IPS-18a (cell line): Measurements from ENCODE around the gene FBL.
A peak's percentile ranks its signal among the peaks of the same experiment; 100 is the strongest.
"Not testable (repeated sequence)": the region's sequence is repeated elsewhere in the genome, so short reads cannot be mapped to it uniquely, and the experiment has no call there.

Experiments used
- H3K27ac ChIP-seq: one replicate; pipeline ENCODE4 v1.5.1; 2013; ENCODE audit warnings: low read length
- H3K27me3 ChIP-seq: one replicate; pipeline ENCODE4 v1.6.1; 2013; ENCODE audit warnings: mild to moderate bottlenecking, low read length; ENCODE audit not compliant: control insufficient read depth, insufficient read depth
- H3K36me3 ChIP-seq: one replicate; pipeline ENCODE4 v1.6.1; 2013; ENCODE audit warnings: low read depth, low read length; ENCODE audit not compliant: control insufficient read depth
- H3K4me1 ChIP-seq: one replicate; pipeline ENCODE4 v1.6.1; 2013; ENCODE audit warnings: low read depth, low read length; ENCODE audit not compliant: control insufficient read depth
- H3K4me3 ChIP-seq: one replicate; pipeline ENCODE4 v1.5.1; 2013; ENCODE audit warnings: low read length
- H3K9ac ChIP-seq: one replicate; pipeline ENCODE4 v1.6.1; 2013; ENCODE audit warnings: mild to moderate bottlenecking, low read length, moderate library complexity
- H3K9me3 ChIP-seq: one replicate; pipeline ENCODE4 v1.6.1; 2013; ENCODE audit warnings: low read depth, low read length; ENCODE audit not compliant: control insufficient read depth

The FBL gene

DNA sequence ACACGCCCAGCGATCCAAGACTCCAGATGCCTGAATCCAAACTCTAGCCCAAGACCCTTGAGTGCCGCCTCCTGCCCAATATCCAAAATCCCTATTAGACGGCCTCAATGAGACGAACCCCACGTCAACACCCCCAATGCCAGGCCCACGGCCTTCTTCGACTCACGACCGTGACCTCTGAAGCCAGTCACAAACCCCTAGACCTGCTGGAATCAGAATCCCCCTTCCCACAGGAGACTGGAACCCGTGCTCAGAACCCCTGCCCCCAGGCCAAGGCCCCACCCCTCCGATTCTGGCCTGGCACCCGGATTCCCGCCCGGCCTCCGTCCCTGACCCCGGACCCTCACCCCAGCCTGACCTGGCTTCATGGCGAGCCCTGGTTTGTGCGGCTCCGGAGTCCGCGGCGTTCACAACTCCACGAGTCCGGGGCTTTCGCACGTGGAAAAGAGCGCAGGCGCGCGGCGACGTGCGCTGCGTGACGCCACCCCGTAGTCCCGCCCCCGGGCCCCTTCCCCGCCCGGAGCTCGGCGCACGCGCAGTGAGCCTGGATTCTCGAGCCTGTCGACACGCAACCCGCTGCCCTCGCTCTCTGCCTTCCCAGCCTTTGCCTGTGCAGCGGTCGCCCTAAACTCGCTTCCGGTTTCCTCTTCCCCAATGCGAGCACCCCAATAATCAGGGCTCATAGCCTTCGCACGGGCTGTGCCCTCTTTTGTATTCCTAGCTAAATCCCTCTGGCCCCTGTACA, at the start of gene FBL:
Gene FBL, minus strand, starts transcription at position 447 of the 745 bp plus-strand sequence. Its CDS starts 79 bp downstream, at position 368.
- Histone ChIP-seq H3K9ac (peak within 1 kb of the TSS; percentile 90), H3K36me3 (peaks cover 2% of the 10 kb centered on the region), H3K27ac (peak within 1 kb of the TSS; percentile 72), H3K9me3 (no peaks in the 10 kb centered on the region), H3K27me3 (no peaks in the 10 kb centered on the region), H3K4me1 (peaks cover 27% of the 10 kb centered on the region), H3K4me3 (peak within 1 kb of the TSS; percentile 96)

- H3K9ac ChIP-seq, H3K4me3 ChIP-seq, H3K4me1 ChIP-seq, H3K36me3 ChIP-seq, H3K27ac ChIP-seq, H3K9me3 ChIP-seq, H3K27me3 ChIP-seq: not testable (repeated sequence)
These were observed 48.9 kb upstream of the FBL start for GRCh38 chr19:39895096-39895495.

DNA sequence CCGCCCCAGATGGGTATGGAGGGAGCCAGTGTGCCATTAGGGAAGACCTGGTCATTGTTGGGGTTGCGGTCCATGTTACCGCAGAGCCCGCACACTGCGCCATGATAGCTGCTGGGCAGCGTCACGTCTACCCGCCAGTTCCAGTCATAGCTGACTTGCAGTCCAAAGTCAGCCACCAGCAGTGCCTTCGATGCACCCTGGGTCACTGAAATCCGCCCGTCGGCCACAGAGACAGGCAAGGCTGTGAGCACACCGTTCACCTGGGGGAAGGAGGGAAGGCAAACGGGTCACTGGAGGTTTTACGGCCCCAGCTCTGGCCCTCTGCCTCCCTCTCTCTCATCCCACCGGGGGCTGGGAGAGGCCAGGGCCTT, 48.0 kb upstream of the FBL start:
- H3K36me3 ChIP-seq, H3K9ac ChIP-seq, H3K27ac ChIP-seq, H3K4me3 ChIP-seq, H3K27me3 ChIP-seq, H3K9me3 ChIP-seq, H3K4me1 ChIP-seq: not testable (repeated sequence)

- not testable (repeated sequence) for H3K4me3 ChIP-seq, H3K4me1 ChIP-seq, H3K27me3 ChIP-seq, H3K36me3 ChIP-seq, H3K27ac ChIP-seq, H3K9me3 ChIP-seq, H3K9ac ChIP-seq
These were observed 47.4 kb upstream of the FBL start for GRCh38 chr19:39893366-39894235.

- not testable (repeated sequence) for H3K36me3 ChIP-seq, H3K27me3 ChIP-seq, H3K9ac ChIP-seq, H3K4me3 ChIP-seq, H3K27ac ChIP-seq, H3K4me1 ChIP-seq, H3K9me3 ChIP-seq
These were observed 46.3 kb upstream of the FBL start for GRCh38 chr19:39892506-39892902.

DNA sequence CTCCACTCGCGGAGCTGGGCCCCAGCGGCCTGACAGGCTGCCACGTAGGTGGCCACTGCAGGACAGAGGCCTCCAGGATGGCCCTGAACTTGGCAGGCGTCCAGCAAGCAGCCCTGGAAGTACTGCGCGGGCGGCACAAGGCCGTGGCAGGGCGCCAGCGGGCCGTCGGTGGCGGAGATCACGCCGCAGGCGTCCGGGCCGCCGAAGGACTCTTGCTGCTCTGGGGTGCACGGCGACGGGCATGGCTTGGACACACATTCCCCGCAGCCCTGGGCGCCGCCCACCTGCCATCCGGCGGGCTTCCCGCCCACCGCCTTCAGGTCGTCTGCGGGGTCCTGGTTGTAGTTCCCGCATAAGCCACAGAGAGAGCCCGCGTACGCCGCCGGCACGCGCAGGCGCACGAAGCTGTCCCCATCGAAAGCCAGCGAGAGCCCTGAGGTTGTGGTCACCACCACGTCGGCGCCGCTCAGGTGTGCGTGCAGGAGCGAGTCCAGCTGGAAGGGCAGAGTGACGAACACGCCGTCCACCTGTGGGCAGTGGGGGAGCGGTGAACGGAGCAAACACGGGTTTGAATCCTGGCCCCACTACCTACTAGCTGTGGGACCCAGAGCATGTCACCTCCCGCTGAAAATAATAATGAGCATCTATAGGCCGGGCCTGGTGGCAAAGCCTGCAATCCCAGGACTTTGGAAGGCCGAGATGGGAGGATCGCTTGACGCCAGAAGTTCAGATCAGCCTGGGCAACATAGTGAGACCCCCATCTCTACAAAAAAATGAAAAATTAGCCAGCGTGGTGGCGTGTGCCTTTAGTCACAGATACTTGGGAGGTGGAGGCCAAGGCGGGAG, 45.7 kb upstream of the FBL start:
- H3K4me1 ChIP-seq, H3K9me3 ChIP-seq, H3K4me3 ChIP-seq, H3K27me3 ChIP-seq, H3K27ac ChIP-seq, H3K36me3 ChIP-seq, H3K9ac ChIP-seq: not testable (repeated sequence)

- Histone ChIP-seq H3K27ac (no peak overlapping the region), H3K9ac (no peak overlapping the region), H3K36me3 (no peaks in the 10 kb centered on the region), H3K4me1 (no peaks in the 10 kb centered on the region), H3K27me3 (no peaks in the 10 kb centered on the region), H3K4me3 (no peak overlapping the region), H3K9me3 (no peaks in the 10 kb centered on the region)
These were observed 44.8 kb upstream of the FBL start for GRCh38 chr19:39890755-39891551.

GRCh38 chr19:39889872-39890754, 43.9 kb upstream of the FBL start:
- H3K27ac ChIP-seq, H3K9me3 ChIP-seq, H3K27me3 ChIP-seq, H3K4me1 ChIP-seq, H3K4me3 ChIP-seq, H3K36me3 ChIP-seq, H3K9ac ChIP-seq: not testable (repeated sequence)

DNA sequence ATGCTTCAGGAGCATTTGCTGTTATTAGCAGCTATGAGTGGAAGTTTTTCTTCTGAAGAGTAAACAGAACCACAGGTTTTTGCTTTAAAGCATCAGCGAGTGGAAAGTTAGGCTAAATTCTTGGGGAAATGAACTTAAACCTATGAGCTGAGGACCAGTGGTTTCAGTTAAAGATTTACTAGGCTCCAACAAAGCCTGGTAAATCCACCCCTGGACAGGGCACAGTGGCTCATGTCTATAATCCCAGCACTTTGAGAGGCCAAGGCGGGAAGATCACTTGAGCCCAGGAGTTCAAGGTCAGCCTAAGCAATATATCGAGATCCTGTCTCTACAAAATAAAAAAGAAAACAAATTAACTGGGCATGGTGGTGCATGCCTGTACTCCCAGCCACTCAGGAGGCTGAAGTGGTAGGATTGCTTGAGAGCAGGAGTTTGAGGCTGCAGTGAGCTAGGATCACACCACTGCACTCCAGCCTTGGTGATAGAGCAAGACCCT, 41.3 kb upstream of the FBL start:
- H3K9ac ChIP-seq, H3K36me3 ChIP-seq, H3K27me3 ChIP-seq, H3K4me1 ChIP-seq, H3K27ac ChIP-seq, H3K9me3 ChIP-seq, H3K4me3 ChIP-seq: not testable (repeated sequence)

- not testable (repeated sequence) for H3K9me3 ChIP-seq, H3K27ac ChIP-seq, H3K4me1 ChIP-seq, H3K4me3 ChIP-seq, H3K27me3 ChIP-seq, H3K9ac ChIP-seq, H3K36me3 ChIP-seq
These were observed 39.8 kb upstream of the FBL start for GRCh38 chr19:39885821-39886554.
